IMR-90 (cell line): Measurements from ENCODE around the gene NAPB. TPM values are rescaled to one million over a fixed set of nuclear protein-coding genes. Genes with fewer than 3 reads are reported as not detected.

ENCODE experiments used
- ATAC-seq: fragments of 200-7000 bp; cut with Tn5 transposase; 2 replicates; pipeline ENCODE4 v1.9.1; 2020; ENCODE audit warnings: low read depth, mild to moderate bottlenecking, moderate library complexity
- BruUV-seq: library from RNA; stranded (reverse); fragments of 400-500 nt; replicated peaks from 2 replicates; lab custom pipeline; 2021; lab: Mats Ljungman, UMichigan
- CTCF ChIA-PET: fragments of 300-600 bp; formaldehyde crosslinking; extraction: SDS; loops from one replicate; lab custom pipeline; 2021; ENCODE audit warnings: antibody characterized with exemption; lab: Yijun Ruan, JAX
- POLR2A ChIA-PET: fragments of 300-600 bp; sonication (Branson Sonifier 250); formaldehyde crosslinking; loops from one replicate; lab custom pipeline; 2022; ENCODE audit warnings: antibody characterized with exemption; ENCODE audit not compliant: unreplicated experiment; lab: Charles Lee
- DNase-seq: peaks from one replicate; pipeline ENCODE4 v3.0.0; 2013
- H2AFZ ChIP-seq: replicated peaks from 2 replicates; pipeline ENCODE3; 2013; ENCODE audit warnings: low read length, mild to moderate bottlenecking; ENCODE audit not compliant: poor library complexity
- H2AK5ac ChIP-seq: 2 replicates; pipeline ENCODE4 v1.6.1; 2013; ENCODE audit warnings: low read depth, low read length, inconsistent platforms
- H2AK9ac ChIP-seq: replicated peaks from 2 replicates; pipeline ENCODE3; 2013; ENCODE audit warnings: mild to moderate bottlenecking, low read depth, low read length, moderate library complexity; ENCODE audit not compliant: poor library complexity
- H2BK120ac ChIP-seq: 2 replicates; pipeline ENCODE4 v1.6.1; 2013; ENCODE audit warnings: low read depth, low read length, inconsistent platforms
- H2BK15ac ChIP-seq: 3 replicates; pipeline ENCODE4 v1.6.1; 2013; ENCODE audit warnings: low read depth, low read length, inconsistent platforms
- H2BK20ac ChIP-seq: 2 replicates; pipeline ENCODE4 v1.6.1; 2013; ENCODE audit warnings: low read depth, mild to moderate bottlenecking, inconsistent platforms, low read length, moderate library complexity
- H2BK5ac ChIP-seq: 2 replicates; pipeline ENCODE4 v1.6.1; 2013; ENCODE audit warnings: mild to moderate bottlenecking, low read depth, low read length, inconsistent platforms; ENCODE audit not compliant: poor library complexity, severe bottlenecking
- H3K14ac ChIP-seq: replicated peaks from 2 replicates; pipeline ENCODE4 v1.6.1; 2013; ENCODE audit warnings: low read depth, low read length, inconsistent platforms
- H3K18ac ChIP-seq: 2 replicates; pipeline ENCODE4 v1.6.1; 2013; ENCODE audit warnings: low read depth, low read length, control low read depth
- H3K23ac ChIP-seq: 2 replicates; pipeline ENCODE4 v1.6.1; 2013; ENCODE audit warnings: low read depth, low read length, inconsistent platforms
- H3K27ac ChIP-seq: 2 replicates; pipeline ENCODE4 v1.5.1; 2013; ENCODE audit warnings: mild to moderate bottlenecking, control low read depth, low read length; ENCODE audit not compliant: insufficient read depth
- H3K27me3 ChIP-seq: 2 replicates; pipeline ENCODE4 v1.6.1; 2013; ENCODE audit warnings: low read length; ENCODE audit not compliant: control insufficient read depth, insufficient read depth
- H3K36me3 ChIP-seq: 2 replicates; pipeline ENCODE4 v1.6.1; 2013; ENCODE audit warnings: low read length, mixed read lengths; ENCODE audit not compliant: control insufficient read depth, insufficient read depth
- H3K4ac ChIP-seq: 2 replicates; pipeline ENCODE4 v1.6.1; 2013; ENCODE audit warnings: low read depth, low read length, inconsistent platforms
- H3K4me1 ChIP-seq: 2 replicates; pipeline ENCODE4 v1.6.1; 2013; ENCODE audit warnings: low read length, mixed read lengths; ENCODE audit not compliant: control insufficient read depth, insufficient read depth
- H3K4me2 ChIP-seq: 2 replicates; pipeline ENCODE4 v1.6.1; 2013; ENCODE audit warnings: low read depth, mild to moderate bottlenecking, control low read depth, low read length, moderate library complexity
- H3K4me3 ChIP-seq: 2 replicates; pipeline ENCODE4 v1.5.1; 2013; ENCODE audit warnings: low read depth, mild to moderate bottlenecking, control low read depth, low read length, moderate library complexity; ENCODE audit not compliant: insufficient read depth
- H3K56ac ChIP-seq: 2 replicates; pipeline ENCODE4 v1.6.1; 2013; ENCODE audit warnings: low read length, inconsistent platforms; ENCODE audit not compliant: insufficient read depth; ENCODE audit errors: extremely low read depth
- H3K79me1 ChIP-seq, 2 experiments: 2 replicates each; pipeline ENCODE4 v1.6.1; 2013; ENCODE audit warnings: low read length in 2 of 2, inconsistent platforms in 1 of 2, low read depth in 1 of 2
- H3K9ac ChIP-seq: 2 replicates; pipeline ENCODE4 v1.6.1; 2013; ENCODE audit warnings: low read depth, low read length, control low read depth
- H3K9me1 ChIP-seq: 2 replicates; pipeline ENCODE4 v1.6.1; 2013; ENCODE audit warnings: low read length, inconsistent platforms; ENCODE audit not compliant: insufficient read depth
- H3K9me3 ChIP-seq: 2 replicates; pipeline ENCODE4 v1.6.1; 2013; ENCODE audit warnings: low read length; ENCODE audit not compliant: control insufficient read depth, insufficient read depth
- H4K20me1 ChIP-seq: 2 replicates; pipeline ENCODE4 v1.6.1; 2013; ENCODE audit warnings: low read length, inconsistent platforms; ENCODE audit not compliant: insufficient read depth
- H4K5ac ChIP-seq: 2 replicates; pipeline ENCODE4 v1.6.1; 2013; ENCODE audit warnings: mild to moderate bottlenecking, low read depth, low read length, control low read depth
- H4K8ac ChIP-seq, 2 experiments: 2 replicates each; pipeline ENCODE4 v1.6.1; 2013; ENCODE audit warnings: low read depth in 2 of 2, low read length in 2 of 2, control low read depth in 1 of 2, inconsistent platforms in 1 of 2
- H4K91ac ChIP-seq: 2 replicates; pipeline ENCODE4 v1.6.1; 2013; ENCODE audit warnings: low read depth, low read length, inconsistent platforms; ENCODE audit not compliant: insufficient read depth
- FOS ChIP-seq: fragments of 150-350 bp; IDR thresholded peaks from 2 replicates; pipeline ENCODE4 v1.6.1; 2016; ENCODE audit warnings: low read depth, low read length
- MAFK ChIP-seq: IDR thresholded peaks from 2 replicates; pipeline ENCODE4 v1.6.1; 2012; ENCODE audit warnings: low read depth, low read length, improper control_type of control experiment
- MAZ ChIP-seq: IDR thresholded peaks from 2 replicates; pipeline ENCODE4 v1.6.1; 2012; ENCODE audit warnings: low read depth, mild to moderate bottlenecking, low read length, improper control_type of control experiment, moderate library complexity, borderline replicate concordance
- MXI1 ChIP-seq: IDR thresholded peaks from 2 replicates; pipeline ENCODE4 v1.6.1; 2012; ENCODE audit warnings: low read depth, mild to moderate bottlenecking, low read length, moderate library complexity, borderline replicate concordance
- RCOR1 ChIP-seq: IDR thresholded peaks from 2 replicates; pipeline ENCODE4 v1.6.1; 2012; ENCODE audit warnings: mild to moderate bottlenecking, low read length, improper control_type of control experiment; ENCODE audit not compliant: insufficient replicate concordance
- WGBS, 2 experiments: methylation state at CpG; one replicate each; pipeline versions ENCODE4 v1.1.5 to v1.1.7; 2013; ENCODE audit warnings: missing lambda C conversion rate in 2 of 2; ENCODE audit not compliant: insufficient read length in 1 of 2; ENCODE audit errors: extremely low coverage in 2 of 2; 5-methylcytosine and 5-hydroxymethylcytosine counted together
- dilution Hi-C: fragments of 300-500 bp; cut with HindIII; formaldehyde crosslinking; loops from one replicate; pipeline ENCODE4 v1.14.3; 2018; ENCODE audit warnings: low sequenced_read_pairs; ENCODE audit not compliant: unreplicated experiment
- in situ Hi-C: fragments of 300-500 bp; cut with MboI; formaldehyde crosslinking; loops from 3 replicates; pipeline ENCODE4 v1.14.3; 2019; ENCODE audit warnings: low sequenced_read_pairs, inconsistent platforms, mixed read lengths
- intact Hi-C: fragments of 100-400 bp; cut with micrococcal nuclease; formaldehyde crosslinking; loops from 2 replicates; pipeline ENCODE4 v1.10.0; 2022
- polyA plus RNA-seq, 3 experiments: library from polyadenylated mRNA; depleted of rRNA; stranded (reverse); fragments of >200 nt; gene quantifications; 2 replicates each; pipeline ENCODE4 v1.2.3, GENCODE V29; 2012; ENCODE audit warnings: low replicate concordance in 1 of 3
- total RNA-seq: library from RNA; depleted of rRNA; stranded (reverse); fragments of >200 nt; gene quantifications from 2 replicates; pipeline ENCODE4 v1.2.3, GENCODE V29; 2012
- TF ChIP-seq, protein P1 (sequence below): fragments of 150-350 bp; IDR thresholded peaks from 2 replicates; pipeline ENCODE4 v1.6.1; 2016; ENCODE audit warnings: low read depth, mild to moderate bottlenecking, low read length, moderate library complexity, borderline replicate concordance

The NAPB gene
- total and polyA plus RNA-seq, 2 of the 4 experiments (the other 2 are of a cell fraction), result 4.4 to 5.2 TPM

DNA sequence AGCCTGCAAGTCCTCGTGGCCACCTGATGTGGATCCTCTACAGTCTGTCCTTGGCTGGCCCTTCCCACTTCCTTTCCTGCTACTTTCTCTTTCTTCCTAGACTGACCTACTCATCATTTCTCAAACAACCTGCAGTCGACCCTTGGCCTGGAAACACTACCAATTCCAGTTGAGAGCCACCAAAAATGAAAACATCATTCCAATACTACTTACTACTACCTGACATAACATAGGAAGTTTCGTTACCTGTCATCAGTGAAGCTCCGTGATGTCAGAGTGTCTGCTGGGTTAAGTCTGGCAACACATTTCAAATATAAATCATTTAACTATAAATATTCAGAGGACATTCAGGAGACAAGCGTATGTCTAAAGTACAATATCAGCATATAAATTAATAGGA, 45.5 kb downstream of the NAPB start (continued):
- no peak for TF ChIP-seq MXI1

DNA sequence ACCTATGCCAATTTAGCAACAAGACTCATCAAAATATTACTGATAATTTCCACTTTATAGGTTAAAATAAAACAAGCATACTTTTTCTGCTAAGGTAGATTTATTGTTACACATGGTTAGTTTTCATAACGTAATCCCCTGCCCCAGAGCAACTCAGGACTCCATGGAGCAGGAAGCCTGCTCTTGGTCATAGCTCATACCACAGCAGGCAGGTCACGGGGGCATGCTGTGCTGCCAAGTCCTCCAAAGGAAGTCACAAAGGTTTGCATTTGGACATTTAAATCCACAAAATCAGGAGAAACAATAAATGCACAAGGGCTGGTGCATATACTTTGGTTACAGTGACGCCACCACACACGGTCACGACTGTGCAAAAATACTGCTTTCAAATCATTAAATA, 46.8 kb downstream of the NAPB start:
- Histone ChIP-seq H3K4me1 (no peaks in the 10 kb centered on the region; the same call in 1 of the 2 replicates), H3K4ac (no peak overlapping the region), H3K4me2 (no peak overlapping the region), H3K36me3 (peaks cover 47% of the 10 kb centered on the region), H3K27me3 (no peaks in the 10 kb centered on the region), H3K4me3 (no peak overlapping the region), H2BK15ac (no peak overlapping the region), H2AK5ac (no peak overlapping the region), H3K9me3 (no peaks in the 10 kb centered on the region), H3K9me1 (peaks cover 4% of the 10 kb centered on the region), H3K18ac (no peak overlapping the region), H4K20me1 (peaks cover 7% of the 10 kb centered on the region), H2BK5ac (no peak overlapping the region), H3K79me1 (peaks cover 19 to 42% of the 10 kb centered on the region in 2 experiments), H2BK120ac (no peak overlapping the region), H4K8ac (no peak overlapping the region), H3K9ac (no peak overlapping the region), H3K23ac (no peak overlapping the region), H2AK9ac (no peak overlapping the region), H2AFZ (no peak overlapping the region), H4K91ac (no peak overlapping the region), H3K56ac (no peak overlapping the region), H2BK20ac (no peak overlapping the region), H3K27ac (no peak overlapping the region), H3K14ac (no peak overlapping the region), H4K5ac (no peak overlapping the region)
- 84% methylated on average over 4 of the region's 5 CpGs; no CpG with 5 or more reads in 1 of the 2 experiments for WGBS, 2 experiments
- dilution Hi-C loops (no loop called here), intact Hi-C loops (no loop called here), in situ Hi-C loops (no loop called here)
- BruUV-seq, result no TSS peak
- ChIA-PET CTCF (no interaction called here), POLR2A (no interaction called here)
- TF ChIP-seq MAFK (no peak), MAZ (no peak), FOS (no peak), RCOR1 (no peak)
- TF ChIP-seq, protein P1, sequence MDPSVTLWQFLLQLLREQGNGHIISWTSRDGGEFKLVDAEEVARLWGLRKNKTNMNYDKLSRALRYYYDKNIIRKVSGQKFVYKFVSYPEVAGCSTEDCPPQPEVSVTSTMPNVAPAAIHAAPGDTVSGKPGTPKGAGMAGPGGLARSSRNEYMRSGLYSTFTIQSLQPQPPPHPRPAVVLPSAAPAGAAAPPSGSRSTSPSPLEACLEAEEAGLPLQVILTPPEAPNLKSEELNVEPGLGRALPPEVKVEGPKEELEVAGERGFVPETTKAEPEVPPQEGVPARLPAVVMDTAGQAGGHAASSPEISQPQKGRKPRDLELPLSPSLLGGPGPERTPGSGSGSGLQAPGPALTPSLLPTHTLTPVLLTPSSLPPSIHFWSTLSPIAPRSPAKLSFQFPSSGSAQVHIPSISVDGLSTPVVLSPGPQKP, result no peak
- DNase-seq (no peak), ATAC-seq (no peak; the same call in 1 of the 2 replicates)
